OCI-M2 (cell line): ENCODE data around the gene KIAA1217.

Source experiments
- DNase-seq: peaks from one replicate; lab custom pipeline; 2025; ENCODE audit not compliant: unreplicated experiment; lab: John Stamatoyannopoulos, UW

Gene KIAA1217

DNA sequence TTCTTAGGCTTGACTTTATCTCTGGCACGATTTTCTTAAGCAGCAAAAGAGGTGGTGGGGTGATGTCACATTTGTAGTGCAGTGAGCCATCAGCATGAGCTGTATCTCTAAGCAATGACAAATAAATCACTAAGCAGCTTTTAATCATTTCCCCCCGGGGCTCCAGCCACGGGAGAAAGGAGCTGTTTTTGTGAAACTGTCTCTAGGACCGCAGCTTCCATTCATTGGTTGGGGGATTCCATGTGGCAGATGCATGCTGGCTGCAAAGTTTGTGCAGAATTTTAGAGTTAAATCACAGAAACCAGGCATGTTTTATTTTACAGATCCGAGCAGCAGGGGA is 464 bp downstream of the KIAA1217 start:
- DNase-seq = no peak

DNA sequence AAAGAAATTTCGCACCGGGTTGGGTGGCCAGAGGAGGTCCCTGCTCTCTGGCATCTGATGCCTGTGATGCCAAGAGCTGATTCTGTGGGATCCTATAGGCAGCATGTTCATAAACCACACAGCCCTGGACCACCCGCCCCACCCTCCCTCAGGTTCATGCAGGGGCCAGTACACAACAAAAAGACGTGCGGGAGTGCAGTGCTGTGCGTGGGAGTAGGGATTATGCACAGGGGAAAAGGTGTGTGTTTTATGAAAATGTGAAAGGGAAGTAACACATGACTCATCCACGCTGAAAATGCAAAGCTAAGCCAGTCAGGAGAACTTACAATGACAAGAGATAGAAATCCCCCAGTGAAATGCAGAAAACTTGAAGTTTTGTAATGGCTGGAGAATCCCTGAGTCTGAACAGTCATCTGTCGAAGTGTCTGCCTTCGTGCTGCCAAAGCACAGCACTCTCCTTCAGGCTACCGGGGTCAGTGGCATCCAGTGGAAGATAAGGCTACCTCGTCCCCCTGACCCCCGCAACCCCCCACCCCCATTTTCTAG is 1.1 kb downstream of the KIAA1217 start:
- no peak for DNase-seq

- DNase-seq = no peak
Observed at GRCh38 chr10:24210501-24210900, 1.6 kb downstream of the KIAA1217 start.

DNA sequence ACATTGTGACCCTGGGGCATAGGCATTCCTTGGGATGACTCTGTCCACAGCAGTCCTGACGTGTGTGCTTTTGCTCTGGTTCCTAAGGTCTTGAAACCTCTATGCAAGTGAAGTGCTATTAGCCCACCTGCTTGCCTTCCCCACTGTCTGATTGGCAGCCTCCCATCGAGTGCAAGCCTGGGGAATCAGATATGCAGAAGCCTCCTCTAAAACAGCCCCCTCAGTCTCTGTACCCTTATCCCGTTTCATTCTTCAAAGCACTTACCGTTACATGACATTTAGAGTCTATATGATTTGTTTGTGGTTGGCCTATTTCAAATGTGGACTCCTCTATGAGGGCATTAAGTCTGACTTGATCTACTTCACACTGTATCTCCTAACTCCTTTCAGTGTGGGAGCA is 4.3 kb downstream of the KIAA1217 start:
- no peak for DNase-seq

- no peak for DNase-seq
Observed at GRCh38 chr10:24213881-24214280, 4.9 kb downstream of the KIAA1217 start.

GRCh38 chr10:24214762-24215161 is 5.8 kb downstream of the KIAA1217 start:
- DNase-seq = no peak

DNA sequence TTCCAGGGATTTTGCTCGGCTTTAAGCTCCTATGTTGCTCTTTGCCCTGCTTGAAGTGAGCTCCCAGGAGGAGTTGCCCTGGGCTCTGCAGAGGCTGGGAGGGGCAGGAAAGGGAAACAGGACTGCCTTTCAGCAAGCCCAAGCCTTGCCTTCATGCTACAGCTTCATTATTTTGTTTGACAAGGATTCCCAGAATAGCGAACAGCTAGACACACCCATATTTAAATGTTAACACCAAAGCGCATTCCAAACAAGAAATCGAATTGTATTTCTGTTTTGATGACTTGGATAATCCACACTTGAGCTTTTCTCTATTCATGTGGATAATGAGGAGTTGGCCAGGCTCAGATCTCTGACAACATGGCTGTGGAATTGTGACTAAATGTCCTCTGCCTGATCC is 6.3 kb downstream of the KIAA1217 start:
- no peak for DNase-seq

GRCh38 chr10:24215603-24216002 is 6.7 kb downstream of the KIAA1217 start:
- DNase-seq = no peak

- no peak for DNase-seq
Observed at GRCh38 chr10:24219963-24220362, 11.0 kb downstream of the KIAA1217 start.

DNA sequence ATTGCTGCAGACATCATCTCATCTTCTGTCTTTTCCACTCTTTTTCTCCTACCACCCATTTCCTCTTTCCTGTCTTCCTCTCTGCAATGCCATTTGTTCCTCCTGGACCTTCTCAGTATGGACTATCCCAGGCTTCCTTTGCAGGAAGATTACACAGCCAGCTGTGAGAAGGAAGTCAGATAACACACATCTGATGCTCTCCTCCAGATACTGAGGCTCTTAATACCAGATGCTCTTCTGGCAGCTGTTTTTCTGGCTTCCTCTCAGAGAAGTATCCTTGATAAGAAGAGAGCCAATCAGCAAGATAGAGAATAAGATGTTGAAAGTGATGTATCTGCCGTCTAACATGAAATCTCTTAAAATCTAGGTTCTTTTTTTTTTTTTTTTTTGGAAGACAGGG is 14.4 kb downstream of the KIAA1217 start:
- no peak for DNase-seq

GRCh38 chr10:24223953-24224352 is 15.0 kb downstream of the KIAA1217 start:
- DNase-seq = no peak

DNA sequence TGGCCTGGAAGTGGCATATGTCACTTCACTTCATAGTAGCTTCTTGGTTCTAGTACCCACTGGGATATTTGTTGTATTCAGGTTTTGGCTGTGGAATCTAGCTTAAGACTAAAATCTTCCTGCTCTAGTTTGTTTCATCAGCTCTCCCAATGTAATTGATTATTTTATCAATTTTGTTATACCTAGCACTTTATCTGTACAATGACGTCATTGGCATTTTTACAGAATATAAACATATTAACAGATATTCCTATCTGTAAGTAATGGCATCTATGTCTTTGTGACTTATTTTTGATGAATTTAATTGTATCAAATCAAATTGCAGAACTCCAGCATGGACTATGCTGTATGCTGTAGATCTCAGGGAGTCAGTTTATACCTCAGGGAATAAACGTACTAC is 19.7 kb downstream of the KIAA1217 start:
- no peak for DNase-seq

GRCh38 chr10:24229909-24230308 is 21.0 kb downstream of the KIAA1217 start:
- DNase-seq = no peak

DNA sequence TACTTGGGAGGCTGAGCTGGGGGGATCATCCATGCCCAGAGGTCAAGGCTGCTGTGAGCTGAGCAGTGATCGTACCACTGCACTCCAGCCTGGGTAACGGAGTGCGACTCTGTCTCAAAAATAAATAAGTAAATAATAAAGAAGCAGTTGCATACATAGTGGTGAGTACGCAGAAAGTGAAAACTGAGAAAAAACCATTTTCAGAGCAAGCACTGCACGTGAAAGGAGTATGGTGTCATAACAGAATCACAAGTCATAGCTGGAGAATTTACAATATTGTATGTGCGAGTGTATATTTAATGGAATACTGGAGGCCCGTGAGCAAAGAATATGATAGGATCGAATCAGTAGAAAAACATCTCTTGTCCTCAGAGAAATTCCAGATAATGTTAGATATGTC is 22.3 kb downstream of the KIAA1217 start:
- DNase-seq = no peak

DNA sequence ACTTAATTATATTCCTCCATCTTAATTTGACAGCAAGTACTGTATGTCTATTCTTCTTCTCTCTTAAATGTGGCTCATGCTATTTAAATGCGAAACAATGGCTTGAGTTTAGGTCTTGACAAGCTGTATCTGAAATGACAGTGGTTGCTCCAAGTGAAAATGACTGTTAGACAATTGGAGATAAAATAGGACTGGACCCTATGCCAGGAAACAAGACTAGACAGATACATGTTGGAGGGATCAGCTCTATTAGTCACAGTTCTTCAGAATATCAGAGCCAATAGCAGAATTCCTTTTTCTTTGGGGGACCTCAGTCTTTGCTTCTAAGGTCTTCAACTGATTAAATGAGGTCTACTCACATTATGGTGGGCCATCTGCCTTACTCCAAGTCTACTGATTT is 25.8 kb downstream of the KIAA1217 start:
- no peak for DNase-seq

GRCh38 chr10:24235471-24235870 is 26.5 kb downstream of the KIAA1217 start:
- no peak for DNase-seq

- no peak for DNase-seq
Observed at GRCh38 chr10:24237801-24238395, 29.0 kb downstream of the KIAA1217 start.

DNA sequence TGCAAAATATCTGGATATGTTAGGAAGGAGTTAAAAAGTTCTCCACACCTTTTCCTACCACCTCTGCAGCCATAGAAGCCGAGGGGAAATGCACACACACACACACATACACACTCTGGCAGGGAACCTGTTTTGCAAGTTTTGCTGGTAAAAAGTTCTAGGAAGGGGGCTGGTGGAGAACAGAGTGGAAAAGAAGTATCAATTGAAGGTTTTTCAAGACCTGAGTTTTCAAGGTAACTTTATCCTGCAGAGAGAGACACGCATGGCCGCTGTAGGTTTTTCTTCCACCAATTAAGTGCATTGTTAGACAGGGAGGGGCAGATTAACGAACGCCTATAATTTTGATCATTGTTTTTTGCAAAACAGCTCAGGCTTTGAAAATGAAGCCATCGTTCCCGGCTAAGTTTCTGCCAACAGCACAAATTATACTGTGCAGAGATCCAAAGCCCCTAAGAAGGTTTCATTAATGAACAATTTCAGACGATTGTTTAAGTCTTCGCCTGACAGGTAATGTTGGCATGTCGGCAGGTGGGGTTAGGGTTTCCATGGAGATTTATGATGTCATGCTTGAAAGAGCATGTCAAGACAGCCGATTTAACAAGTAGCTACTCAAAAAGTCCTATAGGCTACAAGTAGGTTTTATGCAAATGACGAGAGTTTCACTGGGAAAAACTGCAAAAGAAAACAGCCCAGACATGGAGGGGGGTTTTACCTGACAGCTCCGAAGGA is 29.7 kb downstream of the KIAA1217 start:
- no peak for DNase-seq

DNA sequence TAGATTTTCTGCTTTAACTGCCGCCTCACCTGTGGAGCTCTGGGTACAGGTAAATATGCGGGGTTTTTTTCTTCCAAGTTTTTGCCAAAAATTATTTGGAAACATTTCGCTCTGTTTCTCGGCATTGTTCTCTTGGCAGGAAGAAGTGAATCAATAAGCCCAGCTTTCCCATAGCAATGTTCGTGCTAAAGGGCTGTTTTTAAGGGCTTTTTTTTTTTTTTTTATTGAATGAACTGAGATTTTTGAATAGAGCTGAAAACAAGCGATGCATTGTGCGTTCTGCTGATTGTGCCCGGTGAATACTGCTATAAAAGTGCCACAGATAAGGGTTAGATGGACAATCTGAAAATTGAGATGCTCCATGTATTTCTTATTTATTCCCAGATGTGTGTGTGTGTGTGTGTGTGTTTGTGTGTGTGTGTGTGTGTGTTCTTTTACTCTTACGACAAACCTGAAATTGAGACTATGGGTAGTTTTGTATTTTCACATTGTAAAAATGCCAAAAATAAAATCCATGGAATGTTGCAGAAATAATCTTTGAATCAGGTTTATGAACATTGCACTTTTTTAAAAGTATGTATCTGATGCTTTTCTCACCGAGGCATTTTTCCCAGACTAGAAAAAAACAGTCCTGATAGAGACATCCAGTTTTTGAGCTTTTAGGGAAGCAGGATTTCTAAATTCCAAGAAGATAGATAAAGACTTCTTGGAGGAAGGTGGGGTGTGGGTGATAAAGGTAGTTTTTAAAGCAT is 30.5 kb downstream of the KIAA1217 start:
- no peak for DNase-seq

- DNase-seq = no peak
Observed at GRCh38 chr10:24240041-24240751, 31.3 kb downstream of the KIAA1217 start.

GRCh38 chr10:24241536-24242040 is 32.6 kb downstream of the KIAA1217 start:
- no peak for DNase-seq
